NCI-H2227 (cell line): ENCODE data around the gene SNX8.
A peak's percentile ranks its signal among the peaks of the same experiment; 100 is the strongest.
"Not testable (repeated sequence)": the region's sequence is repeated elsewhere in the genome, so short reads cannot be mapped to it uniquely, and the experiment has no call there.

Source experiments
- DNase-seq: peaks from one replicate; lab custom pipeline; 2025; ENCODE audit not compliant: unreplicated experiment; lab: John Stamatoyannopoulos, UW

The SNX8 gene

GRCh38 chr7:2326951-2327350 is 12.7 kb upstream of the SNX8 start:
- DNase-seq, result no peak

- no peak for DNase-seq
Measured at GRCh38 chr7:2325162-2325561, 10.9 kb upstream of the SNX8 start.

- peak; percentile 22 for DNase-seq
Measured at GRCh38 chr7:2321020-2321419, 6.8 kb upstream of the SNX8 start.

GRCh38 chr7:2317556-2318293 is 3.5 kb upstream of the SNX8 start:
- DNase-seq, result no peak

GRCh38 chr7:2316578-2316977 is 2.3 kb upstream of the SNX8 start:
- DNase-seq, result no peak

GRCh38 chr7:2315787-2316186 is 1.5 kb upstream of the SNX8 start:
- no peak for DNase-seq

- not testable (repeated sequence) for DNase-seq
Measured at GRCh38 chr7:2314956-2315530, 802 bp upstream of the SNX8 start.

GRCh38 chr7:2313450-2314208 is 612 bp downstream of the SNX8 start:
- DNase-seq, result peak; percentile 48

GRCh38 chr7:2312267-2312929 is 1.8 kb downstream of the SNX8 start:
- no peak for DNase-seq

- DNase-seq, result no peak
Measured at GRCh38 chr7:2309889-2310331, 4.3 kb downstream of the SNX8 start.

GRCh38 chr7:2307690-2308107 is 6.5 kb downstream of the SNX8 start:
- no peak for DNase-seq

GRCh38 chr7:2306688-2307087 is 7.6 kb downstream of the SNX8 start:
- DNase-seq, result no peak

- DNase-seq, result not testable (repeated sequence)
Measured at GRCh38 chr7:2305258-2305657, 9.0 kb downstream of the SNX8 start.

- DNase-seq, result not testable (repeated sequence)
Measured at GRCh38 chr7:2303520-2303919, 10.7 kb downstream of the SNX8 start.

GRCh38 chr7:2302743-2303397 is 11.4 kb downstream of the SNX8 start:
- DNase-seq, result not testable (repeated sequence)

- no peak for DNase-seq
Measured at GRCh38 chr7:2301511-2301863, 12.8 kb downstream of the SNX8 start.

- no peak for DNase-seq
Measured at GRCh38 chr7:2299870-2300512, 14.2 kb downstream of the SNX8 start.

- no peak for DNase-seq
Measured at GRCh38 chr7:2299131-2299829, 15.0 kb downstream of the SNX8 start.

- DNase-seq, result no peak
Measured at GRCh38 chr7:2296832-2297231, 17.4 kb downstream of the SNX8 start.
